ENCODE data around the gene TESK1. TPM values are rescaled to one million over a fixed set of nuclear protein-coding genes. Genes with fewer than 3 reads are reported as not detected.

The TESK1 gene
- total and polyA plus RNA-seq, 2 of the 8 experiments (the other 6 are each of a cell fraction or from before 2014, with no cell fraction given): 13.5 to 13.9 TPM

DNA sequence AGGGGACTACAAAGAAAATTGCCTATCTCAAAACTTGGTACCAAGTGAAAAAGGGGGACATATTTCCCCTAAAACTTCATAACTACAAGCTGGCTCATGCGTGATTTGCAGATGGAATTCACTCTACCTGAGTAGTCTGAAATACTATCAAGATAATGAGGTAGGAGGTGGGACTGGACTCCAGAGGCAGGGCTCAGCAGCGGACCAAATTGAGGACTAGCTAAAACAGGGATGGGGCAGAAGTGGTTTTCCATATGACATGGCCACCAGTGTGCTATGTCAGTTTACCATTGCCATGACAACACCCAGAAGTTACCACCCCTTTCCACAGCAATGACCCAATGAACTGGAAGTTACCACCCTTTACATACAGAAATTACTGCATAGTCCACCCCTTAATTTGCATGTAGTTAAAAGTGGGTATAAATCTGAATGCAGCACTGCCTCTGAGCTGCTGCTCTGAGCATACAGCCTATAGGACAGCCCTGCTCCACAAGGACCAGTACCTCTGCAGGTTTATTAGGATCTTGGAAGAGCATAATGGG, 30.4 kb upstream of the TESK1 start:
- ChIA-PET POLR2A (ENCODE audit: partially characterized antibody) (no interaction called here), CTCF (ENCODE audit: partially characterized antibody) (interaction anchor here (0.6 to 1.6 kb wide), 4 partner anchors 15 to 86 kb away, joined by 3 read pairs; no protein-coding TSS in a partner anchor)
- Histone ChIP-seq H3K4me2 (ENCODE audit: insufficient read depth in 1 of 2, low read depth in 2 of 2, low read length in 2 of 2) (no peak overlapping the region), H4K91ac (replicated peaks; ENCODE audit: insufficient read length, low read length) (no peak overlapping the region), H4K20me1 (replicated peaks in 1 of 2; ENCODE audit: control insufficient read depth in 1 of 2, insufficient read depth in 2 of 2, low read length in 2 of 2) (no peaks in the 10 kb centered on the region), H2BK20ac (ENCODE audit: low read length) (no peak overlapping the region), H2BK15ac (ENCODE audit: low read length) (no peak overlapping the region), H3K79me2 (ENCODE audit: control insufficient read depth in 1 of 2, insufficient read depth in 2 of 2, low read length in 2 of 2) (no peaks in the 10 kb centered on the region), H2BK5ac (ENCODE audit: low read depth, low read length) (no peak overlapping the region), H2AFZ (ENCODE audit: low read length) (no peak overlapping the region), H3K56ac (replicated peaks; ENCODE audit: insufficient read length, low read depth, low read length) (no peak overlapping the region), H3K27ac (ENCODE audit: low read depth, low read length) (no peak overlapping the region), H3K79me1 (ENCODE audit: low read depth, low read length) (no peaks in the 10 kb centered on the region), H3K14ac (ENCODE audit: insufficient read length) (no peak overlapping the region), H3K4ac (replicated peaks; ENCODE audit: insufficient read length, low read depth, low read length) (no peak overlapping the region), H3K4me1 (replicated peaks in 1 of 4; ENCODE audit: control insufficient read depth in 3 of 4, insufficient read depth in 4 of 4, low read length in 3 of 4) (no peaks in the 10 kb centered on the region), H3K27me3 (replicated peaks in 1 of 4; ENCODE audit: control insufficient read depth in 3 of 4, extremely low read depth in 1 of 4, insufficient read depth in 3 of 4, low read length in 3 of 4) (no peaks in the 10 kb centered on the region), H4K8ac (ENCODE audit: extremely low read depth, insufficient read depth, low read length) (no peak overlapping the region), H3K23me2 (ENCODE audit: low read depth, low read length) (no peaks in the 10 kb centered on the region), H3K18ac (ENCODE audit: extremely low read depth, low read length) (no peak overlapping the region), H2AK5ac (ENCODE audit: low read depth, low read length) (no peak overlapping the region), H3K9me3 (ENCODE audit: insufficient read depth in 2 of 2, low read depth in 1 of 2, low read length in 1 of 2) (no peaks in the 10 kb centered on the region), H3K23ac (ENCODE audit: insufficient read length) (no peak overlapping the region), H2BK120ac (replicated peaks; ENCODE audit: low read depth, low read length) (no peak overlapping the region), H3K9ac (replicated peaks in 1 of 4; ENCODE audit: extremely low read depth in 1 of 4, low read depth in 3 of 4, low read length in 3 of 4) (no peak overlapping the region), H4K5ac (ENCODE audit: insufficient read length, low read depth, low read length) (no peak overlapping the region), H3K4me3 (ENCODE audit: extremely low read depth in 1 of 4, insufficient read depth in 2 of 4, low read depth in 3 of 4, low read length in 4 of 4) (no peak overlapping the region), H3K36me3 (ENCODE audit: control insufficient read depth in 2 of 4, insufficient read depth in 4 of 4, low read length in 3 of 4) (no peaks in the 10 kb centered on the region), H2BK12ac (ENCODE audit: low read depth, low read length) (no peak overlapping the region)
- WGBS, 2 experiments (ENCODE audit: extremely low coverage in 1 of 2, insufficient coverage in 1 of 2, insufficient read length in 1 of 2, insufficient replicate concordance in 2 of 2, low coverage in 1 of 2, low lambda C conversion rate in 2 of 2, missing lambda C conversion rate in 1 of 2): 91% methylated on average over 2 of the region's 2 CpGs; no CpG with 5 or more reads in 1 of the 2 experiments
- no peak for DNase-seq (ENCODE audit: low read depth in 1 of 2, low spot score in 2 of 2)
- FAIRE-seq: no peak
- TF ChIP-seq, protein P1, sequence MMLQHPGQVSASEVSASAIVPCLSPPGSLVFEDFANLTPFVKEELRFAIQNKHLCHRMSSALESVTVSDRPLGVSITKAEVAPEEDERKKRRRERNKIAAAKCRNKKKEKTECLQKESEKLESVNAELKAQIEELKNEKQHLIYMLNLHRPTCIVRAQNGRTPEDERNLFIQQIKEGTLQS (IDR thresholded peaks at IDR 0.05; ENCODE audit: insufficient read depth, low read depth, low read length): no peak
- no peak for TF ChIP-seq CHD2 (IDR thresholded peaks at IDR 0.05; ENCODE audit: low read length)
- TF ChIP-seq, protein P2, sequence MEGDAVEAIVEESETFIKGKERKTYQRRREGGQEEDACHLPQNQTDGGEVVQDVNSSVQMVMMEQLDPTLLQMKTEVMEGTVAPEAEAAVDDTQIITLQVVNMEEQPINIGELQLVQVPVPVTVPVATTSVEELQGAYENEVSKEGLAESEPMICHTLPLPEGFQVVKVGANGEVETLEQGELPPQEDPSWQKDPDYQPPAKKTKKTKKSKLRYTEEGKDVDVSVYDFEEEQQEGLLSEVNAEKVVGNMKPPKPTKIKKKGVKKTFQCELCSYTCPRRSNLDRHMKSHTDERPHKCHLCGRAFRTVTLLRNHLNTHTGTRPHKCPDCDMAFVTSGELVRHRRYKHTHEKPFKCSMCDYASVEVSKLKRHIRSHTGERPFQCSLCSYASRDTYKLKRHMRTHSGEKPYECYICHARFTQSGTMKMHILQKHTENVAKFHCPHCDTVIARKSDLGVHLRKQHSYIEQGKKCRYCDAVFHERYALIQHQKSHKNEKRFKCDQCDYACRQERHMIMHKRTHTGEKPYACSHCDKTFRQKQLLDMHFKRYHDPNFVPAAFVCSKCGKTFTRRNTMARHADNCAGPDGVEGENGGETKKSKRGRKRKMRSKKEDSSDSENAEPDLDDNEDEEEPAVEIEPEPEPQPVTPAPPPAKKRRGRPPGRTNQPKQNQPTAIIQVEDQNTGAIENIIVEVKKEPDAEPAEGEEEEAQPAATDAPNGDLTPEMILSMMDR (IDR thresholded peaks at IDR 0.05; ENCODE audit: control extremely low read depth in 1 of 3, insufficient read depth in 1 of 3, low read depth in 1 of 3, low read length in 3 of 3): no peak
- no peak for TF ChIP-seq CTBP2 (IDR thresholded peaks at IDR 0.05; ENCODE audit: borderline replicate concordance, insufficient read depth, insufficient read length, low read length)
- no peak for TF ChIP-seq EGR1 (IDR thresholded peaks at IDR 0.05; ENCODE audit: borderline replicate concordance, low read depth, low read length)
- no peak for TF ChIP-seq RBBP5 (IDR thresholded peaks at IDR 0.05; ENCODE audit: borderline replicate concordance, low read depth, low read length)
- TF ChIP-seq CBX8 (IDR thresholded peaks at IDR 0.05; ENCODE audit: borderline replicate concordance, low read depth, low read length): no peak
